GM18907 (cell line): ENCODE data around the gene JPT1.

ENCODE experiments used
- ATAC-seq: cut with Tn5 transposase; IDR thresholded peaks from one replicate; pipeline ENCODE4 v1.9.1; 2021; ENCODE audit warnings: mild to moderate bottlenecking, moderate library complexity; ENCODE audit not compliant: unreplicated experiment

The JPT1 gene

GRCh38 chr17:75108193-75108592 is 46.1 kb downstream of the JPT1 start:
- ATAC-seq, result no peak

GRCh38 chr17:75105126-75106080 is 48.9 kb downstream of the JPT1 start:
- ATAC-seq, result no peak

GRCh38 chr17:75103601-75104554 is 50.4 kb downstream of the JPT1 start:
- no peak for ATAC-seq

GRCh38 chr17:75102385-75102821 is 51.9 kb downstream of the JPT1 start:
- no peak for ATAC-seq

- no peak for ATAC-seq
These were observed 54.3 kb downstream of the JPT1 start for GRCh38 chr17:75099881-75100595.

GRCh38 chr17:75098861-75099260 is 55.5 kb downstream of the JPT1 start:
- ATAC-seq, result no peak

GRCh38 chr17:75097865-75098264 is 56.4 kb downstream of the JPT1 start:
- ATAC-seq, result no peak

GRCh38 chr17:75096082-75096625 is 58.2 kb downstream of the JPT1 start:
- ATAC-seq, result no peak

GRCh38 chr17:75094871-75095399 is 59.4 kb downstream of the JPT1 start:
- ATAC-seq, result no peak

- ATAC-seq, result no peak
These were observed 60.7 kb downstream of the JPT1 start for GRCh38 chr17:75093548-75094158.

GRCh38 chr17:75091855-75092327 is 62.4 kb downstream of the JPT1 start:
- no peak for ATAC-seq

- no peak for ATAC-seq
These were observed 63.1 kb downstream of the JPT1 start for GRCh38 chr17:75090871-75091854.

GRCh38 chr17:75088465-75089417 is 65.6 kb downstream of the JPT1 start:
- no peak for ATAC-seq

- peak; percentile 58 for ATAC-seq
These were observed 66.5 kb downstream of the JPT1 start, which contains the start of gene SLC16A5 for GRCh38 chr17:75087558-75088453. TSS of gene SLC16A5 (plus strand) at chr17:75087954. CDS start at chr17:75093637, 5,683 bp downstream.

- ATAC-seq, result no peak
These were observed 67.1 kb downstream of the JPT1 start for GRCh38 chr17:75087182-75087557.

- no peak for ATAC-seq
These were observed 67.7 kb downstream of the JPT1 start for GRCh38 chr17:75086496-75087181.
